Neural cell (in vitro differentiated cells): Measurements from ENCODE around the gene SUPT4H1.

Source experiments
- EP300 ChIP-seq: fragments of 450-650 bp; conservative IDR thresholded peaks from 2 replicates; pipeline ENCODE4 v1.6.1; 2014; ENCODE audit warnings: antibody characterized with exemption, mild to moderate bottlenecking, moderate library complexity; ENCODE audit not compliant: poor library complexity, severe bottlenecking
- POLR2AphosphoS5 ChIP-seq: IDR thresholded peaks from 2 replicates; pipeline ENCODE4 v1.6.1; 2012
- RAD21 ChIP-seq: fragments of 450-650 bp; conservative IDR thresholded peaks from 2 replicates; pipeline ENCODE4 v1.6.1; 2014; ENCODE audit warnings: antibody characterized with exemption, mild to moderate bottlenecking, moderate library complexity
- TF ChIP-seq, protein P1 (sequence below): fragments of 450-650 bp; IDR thresholded peaks from 2 replicates; pipeline ENCODE4 v1.5.1; 2014; ENCODE audit warnings: antibody characterized with exemption, mild to moderate bottlenecking, moderate library complexity; ENCODE audit not compliant: poor library complexity, severe bottlenecking

GRCh38 chr17:58401287-58401686, 49.3 kb upstream of the SUPT4H1 start:
- TF ChIP-seq, protein P1, sequence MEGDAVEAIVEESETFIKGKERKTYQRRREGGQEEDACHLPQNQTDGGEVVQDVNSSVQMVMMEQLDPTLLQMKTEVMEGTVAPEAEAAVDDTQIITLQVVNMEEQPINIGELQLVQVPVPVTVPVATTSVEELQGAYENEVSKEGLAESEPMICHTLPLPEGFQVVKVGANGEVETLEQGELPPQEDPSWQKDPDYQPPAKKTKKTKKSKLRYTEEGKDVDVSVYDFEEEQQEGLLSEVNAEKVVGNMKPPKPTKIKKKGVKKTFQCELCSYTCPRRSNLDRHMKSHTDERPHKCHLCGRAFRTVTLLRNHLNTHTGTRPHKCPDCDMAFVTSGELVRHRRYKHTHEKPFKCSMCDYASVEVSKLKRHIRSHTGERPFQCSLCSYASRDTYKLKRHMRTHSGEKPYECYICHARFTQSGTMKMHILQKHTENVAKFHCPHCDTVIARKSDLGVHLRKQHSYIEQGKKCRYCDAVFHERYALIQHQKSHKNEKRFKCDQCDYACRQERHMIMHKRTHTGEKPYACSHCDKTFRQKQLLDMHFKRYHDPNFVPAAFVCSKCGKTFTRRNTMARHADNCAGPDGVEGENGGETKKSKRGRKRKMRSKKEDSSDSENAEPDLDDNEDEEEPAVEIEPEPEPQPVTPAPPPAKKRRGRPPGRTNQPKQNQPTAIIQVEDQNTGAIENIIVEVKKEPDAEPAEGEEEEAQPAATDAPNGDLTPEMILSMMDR = no peak
- no peak for TF ChIP-seq EP300
- TF ChIP-seq POLR2AphosphoS5 = no peak
- no peak for TF ChIP-seq RAD21
